Ecto neural progenitor cell (in vitro differentiated cells): Measurements from ENCODE around the gene NCOA1.
"Not testable (repeated sequence)": the region's sequence is repeated elsewhere in the genome, so short reads cannot be mapped to it uniquely, and the experiment has no call there.

Experiments used
- DNase-seq: peaks from one replicate; pipeline ENCODE4 v3.0.0-alpha.2; 2018; ENCODE audit warnings: low spot score

NCOA1 gene

DNA sequence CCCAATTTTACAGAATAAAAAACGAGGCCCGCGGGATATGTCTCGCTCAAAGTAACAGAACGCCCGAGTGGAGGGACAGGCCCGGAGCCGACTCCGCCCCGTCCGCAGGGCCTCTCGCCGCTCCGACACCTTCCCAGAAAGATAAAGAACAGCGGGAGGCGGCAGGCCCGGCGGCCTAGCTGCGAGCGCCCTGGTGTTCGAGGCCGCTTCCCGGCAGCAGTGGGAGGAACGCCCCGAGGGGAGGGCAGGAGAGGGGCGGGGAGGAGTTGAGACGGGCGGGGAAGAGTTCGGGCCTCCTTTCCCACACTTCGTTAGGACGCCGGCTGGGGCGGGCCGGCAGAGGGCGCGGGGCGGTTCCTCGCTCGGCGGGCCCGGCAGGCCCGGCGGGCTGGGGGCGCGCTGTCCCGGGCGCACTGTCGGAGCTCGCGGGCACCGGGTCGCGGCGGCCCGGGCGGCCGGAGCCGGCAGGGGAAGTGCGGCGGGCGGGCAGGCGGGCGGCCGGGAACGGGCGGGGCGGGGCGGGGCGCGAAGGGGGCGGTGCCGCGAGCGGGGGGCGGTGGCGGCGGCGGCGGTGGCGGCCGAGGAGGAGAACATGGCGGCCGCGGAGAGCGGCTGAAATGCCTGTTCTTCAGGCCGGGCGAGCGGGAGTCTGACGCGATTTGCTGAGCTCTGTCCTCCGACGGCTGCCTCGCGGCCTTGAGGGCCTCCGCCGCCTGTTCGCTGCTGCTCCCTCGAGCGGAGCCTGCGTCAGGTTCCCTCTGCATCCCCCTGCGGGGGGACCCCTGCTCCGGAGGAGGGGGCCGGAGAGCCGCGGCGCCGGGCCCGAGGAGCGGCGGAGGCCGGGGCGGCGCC is at the start of gene NCOA1:
Gene NCOA1, plus strand, starts transcription at position 565 of the 852 bp plus-strand sequence. CDS start 167,424 bp downstream, outside the sequence.
- DNase-seq = peak; percentile 93

- DNase-seq = no peak
Observed at GRCh38 chr2:24448797-24449196, 42.3 kb upstream of the NCOA1 start.

GRCh38 chr2:24449344-24449743 is 41.7 kb upstream of the NCOA1 start:
- no peak for DNase-seq

- DNase-seq = no peak
Observed at GRCh38 chr2:24451805-24452501, 39.1 kb upstream of the NCOA1 start.

- DNase-seq = no peak
Observed at GRCh38 chr2:24452502-24452885, 38.6 kb upstream of the NCOA1 start.

GRCh38 chr2:24453379-24454073 is 37.5 kb upstream of the NCOA1 start:
- DNase-seq = no peak

- DNase-seq = no peak
Observed at GRCh38 chr2:24454294-24454693, 36.8 kb upstream of the NCOA1 start.

DNA sequence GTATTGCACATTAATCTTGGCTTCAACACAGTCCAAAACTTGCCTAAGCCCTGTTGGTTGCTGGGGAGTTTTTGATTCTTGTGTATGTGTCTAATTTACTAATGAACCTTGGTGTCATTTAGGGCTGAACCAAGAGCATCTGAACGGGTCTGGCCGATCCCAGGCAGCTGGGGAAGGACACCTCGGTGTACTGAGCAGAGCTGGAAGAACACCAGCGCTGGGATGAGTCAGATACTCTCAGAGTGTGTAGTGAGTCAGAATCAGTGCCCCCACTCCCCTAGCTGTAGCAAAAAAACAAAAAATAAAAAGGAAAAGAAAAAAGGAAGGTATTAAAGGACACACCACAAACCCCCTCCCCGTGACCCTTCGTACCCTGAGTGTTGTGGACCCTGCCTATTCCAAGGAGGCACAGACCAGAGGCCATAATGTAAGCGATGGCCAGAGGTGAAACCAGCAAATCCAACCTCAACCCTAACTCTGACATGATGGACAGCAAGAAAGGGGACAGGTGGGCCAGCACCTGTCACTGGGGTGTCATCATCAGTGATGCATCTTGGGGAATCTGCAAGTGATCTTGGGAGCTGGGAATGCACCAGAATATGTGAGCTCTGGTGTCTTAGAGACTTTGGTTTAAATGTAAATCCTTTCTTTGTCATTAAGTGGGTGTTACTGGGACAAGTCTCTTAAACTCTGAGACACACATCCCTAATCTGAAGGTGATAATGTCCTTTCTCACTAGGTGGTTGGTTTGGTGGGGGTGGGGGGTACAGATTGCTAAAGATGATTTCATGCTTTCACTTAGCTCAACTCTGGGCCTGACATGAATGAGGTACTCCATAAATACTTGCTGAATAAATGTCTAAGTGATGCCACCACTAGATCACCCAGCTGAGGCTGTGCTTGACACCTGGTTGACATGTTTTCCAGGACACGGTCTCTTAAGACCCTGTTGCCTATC is 34.2 kb upstream of the NCOA1 start:
- DNase-seq = no peak

DNA sequence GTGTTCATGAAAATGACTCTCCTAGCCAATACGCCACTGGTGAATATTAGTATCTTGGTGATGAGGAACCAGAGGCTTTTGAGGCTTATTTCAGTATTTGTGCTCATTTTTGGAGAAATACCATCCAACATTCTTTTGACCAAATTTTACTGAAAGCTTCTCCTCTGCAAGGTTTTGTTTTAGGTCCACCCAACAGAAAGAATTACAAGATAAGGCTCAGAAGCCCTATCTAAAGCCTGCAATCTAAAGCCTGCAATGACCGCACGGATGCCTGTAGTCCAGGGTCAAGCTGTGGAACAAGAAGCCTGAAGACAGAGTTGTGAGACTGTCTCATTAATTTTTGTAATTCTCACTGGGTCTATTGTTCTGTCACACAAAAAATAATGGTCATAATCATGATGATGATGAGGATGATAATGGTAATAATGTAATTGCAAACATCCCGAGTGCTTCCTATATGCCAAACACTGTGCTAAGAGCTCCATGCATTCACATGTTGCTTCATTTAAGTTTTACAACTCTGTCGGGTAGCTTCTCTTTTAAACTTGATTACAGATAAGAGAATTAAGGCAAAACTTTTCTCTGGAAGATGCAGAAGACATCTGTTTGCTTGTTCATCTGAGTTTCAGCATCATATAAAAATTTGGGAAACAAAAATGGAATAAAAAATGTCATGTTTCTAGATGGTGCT is 33.2 kb upstream of the NCOA1 start:
- no peak for DNase-seq

- no peak for DNase-seq
Observed at GRCh38 chr2:24459224-24460161, 31.6 kb upstream of the NCOA1 start.

- DNase-seq = no peak
Observed at GRCh38 chr2:24461685-24462084, 29.4 kb upstream of the NCOA1 start.

- DNase-seq = no peak
Observed at GRCh38 chr2:24463271-24463670, 27.8 kb upstream of the NCOA1 start.

DNA sequence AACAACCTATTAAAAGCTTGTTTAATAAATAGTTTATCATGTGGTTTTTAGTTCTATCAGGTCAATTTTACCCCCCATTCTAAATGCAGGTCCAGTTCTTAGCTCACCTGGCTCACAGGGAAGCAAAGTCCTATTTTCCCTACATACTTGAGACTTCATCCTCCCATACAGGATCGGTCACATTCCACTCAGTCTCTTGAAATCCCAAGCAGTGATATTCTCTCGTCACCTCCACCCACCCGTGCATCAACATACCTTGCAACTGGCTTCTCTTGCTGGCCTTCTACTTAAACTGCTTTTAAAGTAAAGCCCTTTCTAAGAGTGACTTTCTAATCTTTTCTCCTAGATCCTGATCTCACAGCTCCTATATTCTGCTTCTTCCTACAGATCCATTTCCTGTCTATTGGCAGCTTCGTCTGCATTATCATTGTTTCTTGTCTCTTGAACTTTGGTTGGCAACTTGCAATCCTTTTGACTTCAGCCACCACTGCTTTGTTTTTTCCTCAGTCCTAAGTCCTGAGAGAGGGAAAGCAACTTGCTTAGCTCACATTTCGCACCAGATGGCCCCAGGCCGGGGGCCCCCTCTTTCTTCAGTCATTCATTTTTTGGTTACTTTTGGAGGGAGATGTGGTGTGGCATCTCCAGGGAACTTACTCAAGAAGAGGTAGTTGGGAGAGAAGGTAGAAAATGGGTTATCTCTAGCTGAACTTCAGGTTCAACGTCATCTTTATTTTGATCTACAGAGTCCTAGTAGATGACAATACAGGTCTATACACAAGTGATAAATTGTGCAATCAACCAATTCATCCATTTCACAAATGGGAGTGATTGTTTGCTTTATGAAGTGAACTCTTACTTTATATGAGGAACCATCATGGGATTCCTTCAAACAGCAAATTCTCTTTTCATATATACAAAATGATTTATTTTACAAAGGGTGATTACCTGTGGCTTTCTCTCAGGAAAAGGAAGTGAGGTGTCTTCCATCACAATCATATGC is 23.9 kb upstream of the NCOA1 start:
- no peak for DNase-seq

GRCh38 chr2:24468453-24468852 is 22.6 kb upstream of the NCOA1 start:
- DNase-seq = not testable (repeated sequence)

- DNase-seq = no peak
Observed at GRCh38 chr2:24469148-24469650, 21.9 kb upstream of the NCOA1 start.

DNA sequence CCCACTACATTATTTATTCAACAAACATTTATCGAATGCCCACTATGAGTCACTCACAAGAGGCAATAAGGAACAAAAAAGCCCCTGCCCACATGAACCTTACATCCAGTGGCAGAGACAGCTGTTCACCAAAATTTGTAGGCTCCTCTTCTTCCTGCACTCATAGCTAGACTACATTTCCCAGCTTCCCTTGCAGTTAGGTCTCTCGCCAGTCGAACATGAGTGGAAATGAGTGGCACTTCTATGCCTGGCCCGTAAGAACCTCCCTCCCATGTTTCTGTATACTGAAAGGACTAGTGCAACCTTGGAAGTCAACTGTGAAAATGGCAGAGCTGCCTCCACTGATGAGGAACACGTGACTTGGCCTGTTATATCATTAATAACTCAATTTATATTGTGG is 19.4 kb upstream of the NCOA1 start:
- no peak for DNase-seq

- DNase-seq = no peak
Observed at GRCh38 chr2:24472416-24472815, 18.6 kb upstream of the NCOA1 start.

DNA sequence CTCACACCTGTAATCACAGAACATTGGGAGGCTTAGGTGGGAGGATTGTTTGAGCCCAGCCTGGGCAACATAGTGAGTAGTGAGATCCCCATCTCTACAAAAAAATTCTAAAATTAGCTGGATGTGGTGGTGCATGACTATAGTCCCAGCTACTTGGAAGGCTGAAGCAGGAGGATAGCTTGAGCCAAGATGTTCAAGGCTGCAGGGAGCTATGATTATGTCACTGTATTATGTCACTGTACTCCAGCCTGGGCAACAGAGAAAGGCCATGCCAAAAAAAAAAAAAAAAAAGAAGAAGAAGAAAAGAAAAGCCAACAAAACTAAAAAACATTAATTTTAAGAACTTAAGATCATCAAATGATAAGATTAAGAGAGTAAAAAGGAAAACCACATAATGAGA is 17.4 kb upstream of the NCOA1 start:
- no peak for DNase-seq
